ENCODE results near the gene CHCHD6. TPM values are rescaled to one million over a fixed set of nuclear protein-coding genes. Genes with fewer than 3 reads are reported as not detected.

CHCHD6 gene
- total RNA-seq, 4 donors from 2014 or later, result 7.5 to 21.9 (median 16.3) TPM

DNA sequence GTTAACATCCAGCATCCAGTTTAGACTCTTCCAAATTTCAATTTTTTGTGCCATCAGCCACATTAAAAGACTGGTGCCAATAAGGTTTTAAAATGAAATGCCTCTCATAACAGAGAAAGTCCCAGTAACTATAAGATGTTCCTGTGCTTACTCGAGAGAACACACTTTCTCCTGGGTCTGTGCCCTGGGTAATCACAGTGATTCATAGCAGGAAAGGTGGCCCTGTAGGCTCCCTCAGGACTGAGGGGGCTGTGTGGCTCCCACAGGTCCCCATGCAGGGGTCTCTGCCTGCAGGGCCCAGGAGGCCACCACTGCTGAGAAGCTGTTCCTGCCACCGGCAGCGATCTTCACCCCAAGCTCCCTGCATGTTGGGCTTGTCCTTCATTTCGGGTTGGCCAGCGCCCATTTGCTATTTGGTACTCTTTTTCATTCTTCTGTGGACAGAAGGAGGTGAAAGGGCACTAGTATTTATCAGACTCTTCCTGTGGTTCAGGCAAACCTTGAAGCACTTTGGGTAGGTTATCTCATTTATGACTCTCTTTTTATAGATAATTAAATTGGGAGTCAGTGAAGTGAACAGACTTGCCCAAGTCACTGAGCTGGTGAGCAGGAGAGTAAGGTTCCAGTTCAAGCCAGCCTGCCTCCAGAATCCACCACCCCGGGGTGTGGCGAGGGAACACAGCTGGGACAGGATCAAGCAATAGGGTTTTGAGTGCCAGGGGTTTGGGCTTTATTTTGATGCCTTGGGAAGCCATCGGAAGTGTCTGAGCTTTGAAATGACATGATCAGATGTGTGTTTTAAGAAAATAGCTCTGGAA is 234.7 kb downstream of the CHCHD6 start:
- intact Hi-C loops (cut with DNase I), result no loop called here
- H3K9me3 ChIP-seq, result no peaks in the 10 kb centered on the region
- no peak for TF ChIP-seq POLR2A (IDR thresholded peaks at IDR 0.05)
- TF ChIP-seq, protein P1, sequence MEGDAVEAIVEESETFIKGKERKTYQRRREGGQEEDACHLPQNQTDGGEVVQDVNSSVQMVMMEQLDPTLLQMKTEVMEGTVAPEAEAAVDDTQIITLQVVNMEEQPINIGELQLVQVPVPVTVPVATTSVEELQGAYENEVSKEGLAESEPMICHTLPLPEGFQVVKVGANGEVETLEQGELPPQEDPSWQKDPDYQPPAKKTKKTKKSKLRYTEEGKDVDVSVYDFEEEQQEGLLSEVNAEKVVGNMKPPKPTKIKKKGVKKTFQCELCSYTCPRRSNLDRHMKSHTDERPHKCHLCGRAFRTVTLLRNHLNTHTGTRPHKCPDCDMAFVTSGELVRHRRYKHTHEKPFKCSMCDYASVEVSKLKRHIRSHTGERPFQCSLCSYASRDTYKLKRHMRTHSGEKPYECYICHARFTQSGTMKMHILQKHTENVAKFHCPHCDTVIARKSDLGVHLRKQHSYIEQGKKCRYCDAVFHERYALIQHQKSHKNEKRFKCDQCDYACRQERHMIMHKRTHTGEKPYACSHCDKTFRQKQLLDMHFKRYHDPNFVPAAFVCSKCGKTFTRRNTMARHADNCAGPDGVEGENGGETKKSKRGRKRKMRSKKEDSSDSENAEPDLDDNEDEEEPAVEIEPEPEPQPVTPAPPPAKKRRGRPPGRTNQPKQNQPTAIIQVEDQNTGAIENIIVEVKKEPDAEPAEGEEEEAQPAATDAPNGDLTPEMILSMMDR (IDR thresholded peaks at IDR 0.05), result no peak
- WGBS, 2 donors, result 66 to 67% methylated on average over 7 to 8 of the region's 8 CpGs
- no peak overlapping the region for H3K4me3 ChIP-seq
- no peaks in the 10 kb centered on the region for H3K27me3 ChIP-seq
- H3K4me1 ChIP-seq, result peaks cover 0 to 13% (median 12%) of the 10 kb centered on the region in 3 donors
- H3K36me3 ChIP-seq, result no peaks in the 10 kb centered on the region
- H3K27ac ChIP-seq, result no peak overlapping the region
- DNase-seq, result no peak

DNA sequence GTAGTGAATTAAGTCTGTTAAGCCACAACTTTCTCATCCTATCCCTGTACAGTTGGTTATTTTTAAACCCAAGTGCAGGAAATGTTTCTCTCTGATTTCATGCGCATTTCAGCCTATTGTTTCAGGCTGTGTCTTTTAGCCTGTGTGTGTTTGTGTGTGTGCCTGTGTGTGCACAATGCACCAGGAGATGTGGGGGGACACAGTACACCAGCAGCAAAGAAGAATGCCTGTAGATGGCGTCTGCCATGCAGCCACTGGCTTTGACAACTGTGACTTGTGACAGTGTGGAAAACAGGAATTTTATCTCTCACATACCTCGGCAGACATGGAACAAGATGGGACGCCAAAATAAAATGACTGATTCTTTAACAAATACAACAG is 235.3 kb downstream of the CHCHD6 start:
- 75 to 81% methylated on average over 4 of the region's 4 CpGs for WGBS, 2 donors
- H3K9me3 ChIP-seq, result no peaks in the 10 kb centered on the region
- DNase-seq, result no peak
- no peaks in the 10 kb centered on the region for H3K27me3 ChIP-seq
- TF ChIP-seq, protein P1 (IDR thresholded peaks at IDR 0.05), result no peak
- no peak for TF ChIP-seq POLR2A (IDR thresholded peaks at IDR 0.05)
- intact Hi-C loops (cut with DNase I), result no loop called here
- H3K27ac ChIP-seq, result no peak overlapping the region
- no peaks in the 10 kb centered on the region for H3K36me3 ChIP-seq
- H3K4me3 ChIP-seq, result no peak overlapping the region
- peaks cover 0 to 13% (median 12%) of the 10 kb centered on the region in 3 donors for H3K4me1 ChIP-seq

DNA sequence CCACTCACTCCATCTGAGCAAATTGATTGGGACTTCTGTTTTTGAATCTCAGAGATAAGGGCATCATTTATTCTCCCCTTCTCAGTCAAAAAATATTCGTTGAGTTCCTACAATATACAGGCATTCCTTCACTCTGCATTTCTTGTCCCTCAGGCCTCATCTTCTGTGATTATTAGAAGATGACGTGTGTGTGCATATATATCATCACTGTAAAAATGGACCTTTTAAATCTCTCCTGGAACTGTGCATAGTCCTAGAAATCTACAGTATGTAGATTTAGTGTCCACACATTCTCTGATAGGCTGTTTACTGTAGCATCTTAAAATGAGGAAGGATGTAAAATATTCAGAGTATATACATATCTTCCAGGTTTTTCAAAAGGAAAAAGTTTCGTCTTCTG is 235.7 kb downstream of the CHCHD6 start:
- Histone ChIP-seq H3K4me1 (peaks cover 0 to 13% (median 12%) of the 10 kb centered on the region in 3 donors), H3K27me3 (no peaks in the 10 kb centered on the region), H3K36me3 (no peaks in the 10 kb centered on the region), H3K4me3 (no peak overlapping the region), H3K9me3 (no peaks in the 10 kb centered on the region), H3K27ac (no peak overlapping the region)
- no peak for DNase-seq
- intact Hi-C loops (cut with DNase I), result no loop called here
- TF ChIP-seq, protein P1 (IDR thresholded peaks at IDR 0.05), result no peak
- TF ChIP-seq POLR2A (IDR thresholded peaks at IDR 0.05), result no peak
- 71 to 87% methylated on average over 3 of the region's 3 CpGs for WGBS, 2 donors

DNA sequence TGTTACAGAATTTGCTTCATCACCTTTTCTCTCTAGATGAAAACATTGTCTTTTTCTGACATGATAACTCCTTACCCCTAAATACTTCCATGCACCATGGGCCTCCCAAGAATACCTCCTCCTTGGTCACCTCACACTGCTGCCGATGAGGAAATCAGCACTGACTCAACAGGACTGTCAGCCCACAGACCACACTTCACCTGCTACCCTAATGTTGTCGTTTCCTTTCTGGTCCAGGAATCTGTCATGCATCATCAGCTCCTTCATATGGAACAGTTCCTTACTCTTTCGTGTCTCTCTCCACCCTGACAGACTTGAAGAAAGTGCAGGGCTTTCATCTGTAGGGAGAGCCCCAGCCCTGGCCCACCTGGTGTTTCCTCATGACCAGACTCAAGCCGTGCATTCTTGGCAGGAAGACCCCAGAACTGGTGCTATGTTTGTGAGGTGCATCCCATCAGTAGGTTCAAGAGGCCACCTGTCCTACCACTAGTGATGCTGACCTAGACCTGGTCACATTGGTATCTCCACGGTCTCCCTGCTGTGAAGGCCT is 237.8 kb downstream of the CHCHD6 start:
- WGBS, 2 donors, result 80 to 84% methylated on average over 4 to 5 of the region's 5 CpGs
- no peak for DNase-seq
- Histone ChIP-seq H3K9me3 (no peaks in the 10 kb centered on the region), H3K36me3 (no peaks in the 10 kb centered on the region), H3K27ac (no peak overlapping the region), H3K4me3 (no peak overlapping the region), H3K27me3 (no peaks in the 10 kb centered on the region), H3K4me1 (peaks cover 0 to 13% (median 12%) of the 10 kb centered on the region in 3 donors)
- TF ChIP-seq, protein P1 (IDR thresholded peaks at IDR 0.05), result no peak
- intact Hi-C loops (cut with DNase I), result no loop called here
